ENCODE data around the gene RAI1.

The RAI1 gene

GRCh38 chr17:17719199-17719940, 38.1 kb downstream of the RAI1 start:
- DNase-seq, result no peak

GRCh38 chr17:17719966-17720543, 38.8 kb downstream of the RAI1 start:
- no peak for DNase-seq

GRCh38 chr17:17721140-17721668, 39.9 kb downstream of the RAI1 start:
- no peak for DNase-seq

- DNase-seq, result no peak
Observed at GRCh38 chr17:17722081-17722905, 41.0 kb downstream of the RAI1 start.

- DNase-seq, result no peak
Observed at GRCh38 chr17:17722906-17723353, 41.7 kb downstream of the RAI1 start.

- peak; percentile 35 for DNase-seq
Observed at GRCh38 chr17:17723354-17724261, 42.4 kb downstream of the RAI1 start.

- peak; percentile 34 for DNase-seq
Observed at GRCh38 chr17:17724307-17725010, 43.2 kb downstream of the RAI1 start.

GRCh38 chr17:17725011-17725751, 43.9 kb downstream of the RAI1 start:
- no peak for DNase-seq

- no peak for DNase-seq
Observed at GRCh38 chr17:17725752-17726457, 44.6 kb downstream of the RAI1 start.

- DNase-seq, result no peak
Observed at GRCh38 chr17:17726458-17727060, 45.3 kb downstream of the RAI1 start.

- DNase-seq, result no peak
Observed at GRCh38 chr17:17727111-17727659, 45.9 kb downstream of the RAI1 start.

GRCh38 chr17:17728146-17728545, 46.9 kb downstream of the RAI1 start:
- DNase-seq, result no peak

- DNase-seq, result no peak
Observed at GRCh38 chr17:17728550-17729251, 47.4 kb downstream of the RAI1 start.

GRCh38 chr17:17729620-17730249, 48.5 kb downstream of the RAI1 start:
- peak; percentile 75 for DNase-seq

GRCh38 chr17:17730250-17730935, 49.1 kb downstream of the RAI1 start:
- no peak for DNase-seq

GRCh38 chr17:17732444-17732843, 51.2 kb downstream of the RAI1 start:
- no peak for DNase-seq

- DNase-seq, result no peak
Observed at GRCh38 chr17:17732892-17733670, 51.8 kb downstream of the RAI1 start.
